ENCODE data around the gene SEZ6.
A peak's percentile ranks its signal among the peaks of the same experiment; 100 is the strongest.

Gene SEZ6

GRCh38 chr17:28996554-28997096, 9.2 kb downstream of the SEZ6 start:
- Histone ChIP-seq H2AK5ac (ENCODE audit: low read depth, low read length) (peak overlapping the region; percentile 89), H2BK120ac (ENCODE audit: low read depth, low read length) (no peak overlapping the region), H2BK5ac (ENCODE audit: low read length) (peak overlapping the region; percentile 44), H3K4me2 (ENCODE audit: insufficient read depth, low read length, poor library complexity, severe bottlenecking) (no peak overlapping the region), H3K9me3 (replicated peaks in 1 of 2; ENCODE audit: control insufficient read depth in 2 of 2, insufficient read depth in 1 of 2, low read depth in 1 of 2, low read length in 2 of 2) (no peaks in the 10 kb centered on the region), H3K23ac (ENCODE audit: low read depth, low read length, poor library complexity) (peak overlapping the region; percentile 52), H3K9ac (ENCODE audit: low read depth, low read length, poor library complexity) (no peak overlapping the region), H3K27me3 (ENCODE audit: control insufficient read depth in 3 of 3, insufficient read depth in 3 of 3, low read depth in 1 of 3, low read length in 3 of 3) (peaks cover 0 to 25% (median 0%) of the 10 kb centered on the region in 3 experiments), H2BK12ac (ENCODE audit: low read length) (no peak overlapping the region), H3K4me1 (ENCODE audit: control insufficient read depth in 2 of 2, insufficient read depth in 1 of 2, low read depth in 1 of 2, low read length in 2 of 2) (peaks cover 6 to 20% of the 10 kb centered on the region in 2 donors), H3K18ac (ENCODE audit: low read length) (peak overlapping the region; percentile 73), H3K14ac (ENCODE audit: low read length) (no peak overlapping the region), H4K8ac (ENCODE audit: low read depth, low read length) (no peak overlapping the region), H3K27ac (replicated peaks; ENCODE audit: low read length) (no peak overlapping the region), H3K36me3 (replicated peaks in 1 of 2; ENCODE audit: control insufficient read depth in 2 of 2, insufficient read depth in 2 of 2, low read length in 2 of 2) (no peaks in the 10 kb centered on the region), H2AFZ (ENCODE audit: low read length) (no peak overlapping the region), H3K79me1 (ENCODE audit: low read depth, low read length) (no peaks in the 10 kb centered on the region), H3K4ac (ENCODE audit: low read length) (no peak overlapping the region), H3K4me3 (ENCODE audit: low read length in 2 of 2) (no peak overlapping the region), H4K91ac (ENCODE audit: low read depth, low read length, poor library complexity) (no peak overlapping the region), H2BK15ac (ENCODE audit: low read length) (peak overlapping the region; percentile 81)
- no CpG with 5 or more reads among the region's 5 CpGs for WGBS, 2 donors (ENCODE audit: extremely low coverage in 2 of 2, insufficient read length in 2 of 2, insufficient replicate concordance in 1 of 2)
- DNase-seq (ENCODE audit: low spot score): no peak

- peak overlapping the region; percentile 53 for H2AK5ac ChIP-seq (ENCODE audit: low read depth, low read length)
- no peak overlapping the region for H2AFZ ChIP-seq (ENCODE audit: low read length)
- H3K27ac ChIP-seq (replicated peaks; ENCODE audit: low read length): no peak overlapping the region
- H3K18ac ChIP-seq (ENCODE audit: low read length): peak overlapping the region; percentile 35
- H3K79me1 ChIP-seq (ENCODE audit: low read depth, low read length): no peaks in the 10 kb centered on the region
- no peak overlapping the region for H3K14ac ChIP-seq (ENCODE audit: low read length)
- no CpG with 5 or more reads among the region's 13 CpGs for WGBS, 2 donors (ENCODE audit: extremely low coverage in 2 of 2, insufficient read length in 2 of 2, insufficient replicate concordance in 1 of 2)
- H2BK5ac ChIP-seq (ENCODE audit: low read length): no peak overlapping the region
- H2BK12ac ChIP-seq (ENCODE audit: low read length): no peak overlapping the region
- H2BK15ac ChIP-seq (ENCODE audit: low read length): peak overlapping the region; percentile 40
- H3K9me3 ChIP-seq (replicated peaks in 1 of 2; ENCODE audit: control insufficient read depth in 2 of 2, insufficient read depth in 1 of 2, low read depth in 1 of 2, low read length in 2 of 2): no peaks in the 10 kb centered on the region
- peak overlapping the region; percentile 5 for H3K23ac ChIP-seq (ENCODE audit: low read depth, low read length, poor library complexity)
- no peak overlapping the region for H3K9ac ChIP-seq (ENCODE audit: low read depth, low read length, poor library complexity)
- H3K4me3 ChIP-seq (ENCODE audit: low read length in 2 of 2): peak overlapping the region in 1 of 2 donors; percentile 24
- H3K4ac ChIP-seq (ENCODE audit: low read length): no peak overlapping the region
- no peak overlapping the region for H4K8ac ChIP-seq (ENCODE audit: low read depth, low read length)
- H3K27me3 ChIP-seq (ENCODE audit: control insufficient read depth in 3 of 3, insufficient read depth in 3 of 3, low read depth in 1 of 3, low read length in 3 of 3): peaks cover 0 to 9% (median 0%) of the 10 kb centered on the region in 3 experiments
- H3K36me3 ChIP-seq (replicated peaks in 1 of 2; ENCODE audit: control insufficient read depth in 2 of 2, insufficient read depth in 2 of 2, low read length in 2 of 2): no peaks in the 10 kb centered on the region
- H4K91ac ChIP-seq (ENCODE audit: low read depth, low read length, poor library complexity): no peak overlapping the region
- H3K4me1 ChIP-seq (ENCODE audit: control insufficient read depth in 2 of 2, insufficient read depth in 1 of 2, low read depth in 1 of 2, low read length in 2 of 2): peaks cover 6 to 20% of the 10 kb centered on the region in 2 donors
- H2BK120ac ChIP-seq (ENCODE audit: low read depth, low read length): no peak overlapping the region
- no peak for DNase-seq (ENCODE audit: low spot score)
- no peak overlapping the region for H3K4me2 ChIP-seq (ENCODE audit: insufficient read depth, low read length, poor library complexity, severe bottlenecking)
Measured at GRCh38 chr17:28993645-28994426, 12.0 kb downstream of the SEZ6 start.

GRCh38 chr17:28992625-28993600, 12.9 kb downstream of the SEZ6 start:
- Histone ChIP-seq H3K4me3 (ENCODE audit: low read length in 2 of 2) (peak overlapping the region in 1 of 2 donors; percentile 24), H3K4me2 (ENCODE audit: insufficient read depth, low read length, poor library complexity, severe bottlenecking) (no peak overlapping the region), H4K8ac (ENCODE audit: low read depth, low read length) (no peak overlapping the region), H2BK5ac (ENCODE audit: low read length) (peak overlapping the region; percentile 59), H3K18ac (ENCODE audit: low read length) (no peak overlapping the region), H3K23ac (ENCODE audit: low read depth, low read length, poor library complexity) (no peak overlapping the region), H3K9ac (ENCODE audit: low read depth, low read length, poor library complexity) (no peak overlapping the region), H4K91ac (ENCODE audit: low read depth, low read length, poor library complexity) (no peak overlapping the region), H3K4ac (ENCODE audit: low read length) (no peak overlapping the region), H3K27ac (replicated peaks; ENCODE audit: low read length) (no peak overlapping the region), H2BK12ac (ENCODE audit: low read length) (no peak overlapping the region), H3K79me1 (ENCODE audit: low read depth, low read length) (no peaks in the 10 kb centered on the region), H3K14ac (ENCODE audit: low read length) (no peak overlapping the region), H2BK120ac (ENCODE audit: low read depth, low read length) (no peak overlapping the region), H3K4me1 (ENCODE audit: control insufficient read depth in 2 of 2, insufficient read depth in 1 of 2, low read depth in 1 of 2, low read length in 2 of 2) (peaks cover 6 to 19% of the 10 kb centered on the region in 2 donors), H3K27me3 (ENCODE audit: control insufficient read depth in 3 of 3, insufficient read depth in 3 of 3, low read depth in 1 of 3, low read length in 3 of 3) (peaks cover 0 to 6% (median 0%) of the 10 kb centered on the region in 3 experiments), H3K36me3 (replicated peaks in 1 of 2; ENCODE audit: control insufficient read depth in 2 of 2, insufficient read depth in 2 of 2, low read length in 2 of 2) (no peaks in the 10 kb centered on the region), H2AK5ac (ENCODE audit: low read depth, low read length) (peak overlapping the region; percentile 53), H2BK15ac (ENCODE audit: low read length) (peak overlapping the region; percentile 40), H3K9me3 (replicated peaks in 1 of 2; ENCODE audit: control insufficient read depth in 2 of 2, insufficient read depth in 1 of 2, low read depth in 1 of 2, low read length in 2 of 2) (no peaks in the 10 kb centered on the region), H2AFZ (ENCODE audit: low read length) (no peak overlapping the region)
- WGBS, 2 donors (ENCODE audit: extremely low coverage in 2 of 2, insufficient read length in 2 of 2, insufficient replicate concordance in 1 of 2): no CpG with 5 or more reads among the region's 11 CpGs
- DNase-seq (ENCODE audit: low spot score): no peak

Data from neuronal stem cell (in vitro differentiated cells).